ENCODE data around the gene COBLL1. TPM values are rescaled to one million over a fixed set of nuclear protein-coding genes. Genes with fewer than 3 reads are reported as not detected.

The COBLL1 gene
- total RNA-seq, 1 donor from 2014 or later, result 18.6 TPM

DNA sequence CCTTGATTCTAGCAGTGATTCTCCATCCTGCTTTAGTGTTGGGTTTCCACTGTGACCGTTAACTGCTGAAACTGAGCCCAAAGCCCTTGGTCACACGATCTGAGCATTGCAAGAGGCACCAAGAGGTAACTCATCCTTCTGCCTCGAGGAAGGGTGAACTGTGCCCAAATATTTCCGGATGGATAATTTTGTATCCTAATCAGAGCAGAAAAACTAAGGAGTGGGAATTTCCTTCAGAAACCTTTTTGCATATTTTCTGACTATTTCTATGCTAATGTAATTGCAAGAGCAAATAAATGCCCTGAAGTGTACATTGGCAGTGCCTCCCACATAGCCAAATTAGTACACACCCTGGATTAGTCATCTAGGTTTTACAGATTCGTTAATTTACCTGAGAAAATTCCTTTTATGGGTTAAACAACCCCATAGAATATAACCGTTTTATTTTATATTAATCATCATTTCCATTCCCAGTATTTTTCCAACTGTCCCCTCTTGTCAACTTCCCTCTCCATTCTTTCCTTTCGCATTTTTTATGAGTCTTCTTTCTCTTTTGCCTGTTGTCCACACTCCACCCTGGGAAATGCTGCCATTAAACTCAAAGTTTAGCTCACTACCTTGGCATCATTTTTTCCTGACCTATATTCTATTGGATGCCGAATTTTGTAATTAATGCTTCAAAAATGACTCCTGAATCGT, 31.7 kb upstream of the COBLL1 start:
- Histone ChIP-seq H3K36me3 (ENCODE audit: insufficient read depth, low read length) (no peaks in the 10 kb centered on the region), H3K9ac (ENCODE audit: low read length) (no peak overlapping the region), H3K4me2 (ENCODE audit: low read length) (no peak overlapping the region), H3K4me1 (ENCODE audit: insufficient read depth, low read length) (no peaks in the 10 kb centered on the region), H3K27ac (ENCODE audit: low read depth, low read length) (no peak overlapping the region), H3K9me3 (ENCODE audit: insufficient read depth, low read depth, low read length) (no peaks in the 10 kb centered on the region), H2AFZ (ENCODE audit: low read depth, low read length) (no peak overlapping the region), H3K4me3 (ENCODE audit: insufficient read depth, low read depth, low read length) (no peak overlapping the region), H3K27me3 (ENCODE audit: insufficient read depth, low read length) (no peaks in the 10 kb centered on the region), H3K79me2 (ENCODE audit: insufficient read depth, low read length) (no peaks in the 10 kb centered on the region), H4K20me1 (ENCODE audit: insufficient read depth, low read length) (no peaks in the 10 kb centered on the region)
- H3K4me3 Mint-ChIP-seq (ENCODE audit: unreplicated experiment), result no peak overlapping the region
- DNase-seq (ENCODE audit: low read depth), result no peak
- FAIRE-seq, result peak; percentile 17
- no peaks in the 10 kb centered on the region for H3K27me3 Mint-ChIP-seq (ENCODE audit: low read depth, unreplicated experiment)
- H3K36me3 Mint-ChIP-seq (ENCODE audit: low read depth, unreplicated experiment), result no peaks in the 10 kb centered on the region
- no peaks in the 10 kb centered on the region for H3K9me3 Mint-ChIP-seq (ENCODE audit: unreplicated experiment)
- no peak overlapping the region for H3K27ac Mint-ChIP-seq (ENCODE audit: unreplicated experiment)
- TF ChIP-seq CTCF (IDR thresholded peaks at IDR 0.05; ENCODE audit: insufficient read depth, low read depth, low read length) (no peak), EZH2 (IDR thresholded peaks at IDR 0.05; ENCODE audit: insufficient read depth, low read length) (no peak)
- no peaks in the 10 kb centered on the region for H3K4me1 Mint-ChIP-seq (ENCODE audit: low read depth, unreplicated experiment)

GRCh38 chr2:164871404-164871803, 29.8 kb upstream of the COBLL1 start:
- no peak overlapping the region for H2AFZ ChIP-seq (ENCODE audit: low read depth, low read length)
- TF ChIP-seq EZH2 (IDR thresholded peaks at IDR 0.05; ENCODE audit: insufficient read depth, low read length), result no peak
- TF ChIP-seq CTCF (IDR thresholded peaks at IDR 0.05; ENCODE audit: insufficient read depth, low read depth, low read length), result no peak
- H3K4me1 ChIP-seq (ENCODE audit: insufficient read depth, low read length), result no peaks in the 10 kb centered on the region
- no peak overlapping the region for H3K27ac Mint-ChIP-seq (ENCODE audit: unreplicated experiment)
- no peak for DNase-seq (ENCODE audit: low read depth)
- no peaks in the 10 kb centered on the region for H4K20me1 ChIP-seq (ENCODE audit: insufficient read depth, low read length)
- H3K9me3 ChIP-seq (ENCODE audit: insufficient read depth, low read depth, low read length), result no peaks in the 10 kb centered on the region
- H3K9me3 Mint-ChIP-seq (ENCODE audit: unreplicated experiment), result peaks cover 1% of the 10 kb centered on the region
- no peak overlapping the region for H3K9ac ChIP-seq (ENCODE audit: low read length)
- no peaks in the 10 kb centered on the region for H3K36me3 ChIP-seq (ENCODE audit: insufficient read depth, low read length)
- no peak overlapping the region for H3K4me2 ChIP-seq (ENCODE audit: low read length)
- H3K79me2 ChIP-seq (ENCODE audit: insufficient read depth, low read length), result no peaks in the 10 kb centered on the region
- no peak overlapping the region for H3K4me3 ChIP-seq (ENCODE audit: insufficient read depth, low read depth, low read length)
- no peak overlapping the region for H3K27ac ChIP-seq (ENCODE audit: low read depth, low read length)
- no peaks in the 10 kb centered on the region for H3K36me3 Mint-ChIP-seq (ENCODE audit: low read depth, unreplicated experiment)
- H3K27me3 Mint-ChIP-seq (ENCODE audit: low read depth, unreplicated experiment), result no peaks in the 10 kb centered on the region
- no peak overlapping the region for H3K4me3 Mint-ChIP-seq (ENCODE audit: unreplicated experiment)
- no peaks in the 10 kb centered on the region for H3K27me3 ChIP-seq (ENCODE audit: insufficient read depth, low read length)
- FAIRE-seq, result no peak
- H3K4me1 Mint-ChIP-seq (ENCODE audit: low read depth, unreplicated experiment), result no peaks in the 10 kb centered on the region

GRCh38 chr2:164869420-164869772, 27.8 kb upstream of the COBLL1 start:
- Histone ChIP-seq H3K9ac (ENCODE audit: low read length) (no peak overlapping the region), H3K9me3 (ENCODE audit: insufficient read depth, low read depth, low read length) (no peaks in the 10 kb centered on the region), H3K27ac (ENCODE audit: low read depth, low read length) (no peak overlapping the region), H3K79me2 (ENCODE audit: insufficient read depth, low read length) (no peaks in the 10 kb centered on the region), H3K4me3 (ENCODE audit: insufficient read depth, low read depth, low read length) (no peak overlapping the region), H3K4me2 (ENCODE audit: low read length) (no peak overlapping the region), H3K27me3 (ENCODE audit: insufficient read depth, low read length) (no peaks in the 10 kb centered on the region), H3K4me1 (ENCODE audit: insufficient read depth, low read length) (no peaks in the 10 kb centered on the region), H2AFZ (ENCODE audit: low read depth, low read length) (no peak overlapping the region), H4K20me1 (ENCODE audit: insufficient read depth, low read length) (no peaks in the 10 kb centered on the region), H3K36me3 (ENCODE audit: insufficient read depth, low read length) (no peaks in the 10 kb centered on the region)
- DNase-seq (ENCODE audit: low read depth), result no peak
- Mint-ChIP-seq H3K4me3 (ENCODE audit: unreplicated experiment) (no peak overlapping the region), H3K4me1 (ENCODE audit: low read depth, unreplicated experiment) (no peaks in the 10 kb centered on the region), H3K27ac (ENCODE audit: unreplicated experiment) (no peak overlapping the region), H3K9me3 (ENCODE audit: unreplicated experiment) (peaks cover 1% of the 10 kb centered on the region), H3K36me3 (ENCODE audit: low read depth, unreplicated experiment) (no peaks in the 10 kb centered on the region), H3K27me3 (ENCODE audit: low read depth, unreplicated experiment) (no peaks in the 10 kb centered on the region)
- no peak for FAIRE-seq
- TF ChIP-seq EZH2 (IDR thresholded peaks at IDR 0.05; ENCODE audit: insufficient read depth, low read length) (no peak), CTCF (IDR thresholded peaks at IDR 0.05; ENCODE audit: insufficient read depth, low read depth, low read length) (no peak)
